IMR-90 (cell line): ENCODE results near the gene SLC6A3. TPM values are rescaled to one million over a fixed set of nuclear protein-coding genes. Genes with fewer than 3 reads are reported as not detected.

Experiments used
- ATAC-seq: fragments of 200-7000 bp; cut with Tn5 transposase; 2 replicates; pipeline ENCODE4 v1.9.1; 2020; ENCODE audit warnings: low read depth, mild to moderate bottlenecking, moderate library complexity
- BruUV-seq: library from RNA; stranded (reverse); fragments of 400-500 nt; replicated peaks from 2 replicates; lab custom pipeline; 2021; lab: Mats Ljungman, UMichigan
- CTCF ChIA-PET: fragments of 300-600 bp; formaldehyde crosslinking; extraction: SDS; loops from one replicate; lab custom pipeline; 2021; ENCODE audit warnings: antibody characterized with exemption; lab: Yijun Ruan, JAX
- POLR2A ChIA-PET: fragments of 300-600 bp; sonication (Branson Sonifier 250); formaldehyde crosslinking; loops from one replicate; lab custom pipeline; 2022; ENCODE audit warnings: antibody characterized with exemption; ENCODE audit not compliant: unreplicated experiment; lab: Charles Lee
- DNase-seq: peaks from one replicate; pipeline ENCODE4 v3.0.0; 2013
- H2AFZ ChIP-seq: replicated peaks from 2 replicates; pipeline ENCODE3; 2013; ENCODE audit warnings: low read length, mild to moderate bottlenecking; ENCODE audit not compliant: poor library complexity
- H2AK5ac ChIP-seq: 2 replicates; pipeline ENCODE4 v1.6.1; 2013; ENCODE audit warnings: low read depth, low read length, inconsistent platforms
- H2AK9ac ChIP-seq: replicated peaks from 2 replicates; pipeline ENCODE3; 2013; ENCODE audit warnings: mild to moderate bottlenecking, low read depth, low read length, moderate library complexity; ENCODE audit not compliant: poor library complexity
- H2BK120ac ChIP-seq: 2 replicates; pipeline ENCODE4 v1.6.1; 2013; ENCODE audit warnings: low read depth, low read length, inconsistent platforms
- H2BK15ac ChIP-seq: 3 replicates; pipeline ENCODE4 v1.6.1; 2013; ENCODE audit warnings: low read depth, low read length, inconsistent platforms
- H2BK20ac ChIP-seq: 2 replicates; pipeline ENCODE4 v1.6.1; 2013; ENCODE audit warnings: low read depth, mild to moderate bottlenecking, inconsistent platforms, low read length, moderate library complexity
- H2BK5ac ChIP-seq: 2 replicates; pipeline ENCODE4 v1.6.1; 2013; ENCODE audit warnings: mild to moderate bottlenecking, low read depth, low read length, inconsistent platforms; ENCODE audit not compliant: poor library complexity, severe bottlenecking
- H3K14ac ChIP-seq: replicated peaks from 2 replicates; pipeline ENCODE4 v1.6.1; 2013; ENCODE audit warnings: low read depth, low read length, inconsistent platforms
- H3K18ac ChIP-seq: 2 replicates; pipeline ENCODE4 v1.6.1; 2013; ENCODE audit warnings: low read depth, low read length, control low read depth
- H3K23ac ChIP-seq: 2 replicates; pipeline ENCODE4 v1.6.1; 2013; ENCODE audit warnings: low read depth, low read length, inconsistent platforms
- H3K27ac ChIP-seq: 2 replicates; pipeline ENCODE4 v1.5.1; 2013; ENCODE audit warnings: mild to moderate bottlenecking, control low read depth, low read length; ENCODE audit not compliant: insufficient read depth
- H3K27me3 ChIP-seq: 2 replicates; pipeline ENCODE4 v1.6.1; 2013; ENCODE audit warnings: low read length; ENCODE audit not compliant: control insufficient read depth, insufficient read depth
- H3K36me3 ChIP-seq: 2 replicates; pipeline ENCODE4 v1.6.1; 2013; ENCODE audit warnings: low read length, mixed read lengths; ENCODE audit not compliant: control insufficient read depth, insufficient read depth
- H3K4ac ChIP-seq: 2 replicates; pipeline ENCODE4 v1.6.1; 2013; ENCODE audit warnings: low read depth, low read length, inconsistent platforms
- H3K4me1 ChIP-seq: 2 replicates; pipeline ENCODE4 v1.6.1; 2013; ENCODE audit warnings: low read length, mixed read lengths; ENCODE audit not compliant: control insufficient read depth, insufficient read depth
- H3K4me2 ChIP-seq: 2 replicates; pipeline ENCODE4 v1.6.1; 2013; ENCODE audit warnings: low read depth, mild to moderate bottlenecking, control low read depth, low read length, moderate library complexity
- H3K4me3 ChIP-seq: 2 replicates; pipeline ENCODE4 v1.5.1; 2013; ENCODE audit warnings: low read depth, mild to moderate bottlenecking, control low read depth, low read length, moderate library complexity; ENCODE audit not compliant: insufficient read depth
- H3K56ac ChIP-seq: 2 replicates; pipeline ENCODE4 v1.6.1; 2013; ENCODE audit warnings: low read length, inconsistent platforms; ENCODE audit not compliant: insufficient read depth; ENCODE audit errors: extremely low read depth
- H3K79me1 ChIP-seq, 2 experiments: 2 replicates each; pipeline ENCODE4 v1.6.1; 2013; ENCODE audit warnings: low read length in 2 of 2, inconsistent platforms in 1 of 2, low read depth in 1 of 2
- H3K9ac ChIP-seq: 2 replicates; pipeline ENCODE4 v1.6.1; 2013; ENCODE audit warnings: low read depth, low read length, control low read depth
- H3K9me1 ChIP-seq: 2 replicates; pipeline ENCODE4 v1.6.1; 2013; ENCODE audit warnings: low read length, inconsistent platforms; ENCODE audit not compliant: insufficient read depth
- H3K9me3 ChIP-seq: 2 replicates; pipeline ENCODE4 v1.6.1; 2013; ENCODE audit warnings: low read length; ENCODE audit not compliant: control insufficient read depth, insufficient read depth
- H4K20me1 ChIP-seq: 2 replicates; pipeline ENCODE4 v1.6.1; 2013; ENCODE audit warnings: low read length, inconsistent platforms; ENCODE audit not compliant: insufficient read depth
- H4K5ac ChIP-seq: 2 replicates; pipeline ENCODE4 v1.6.1; 2013; ENCODE audit warnings: mild to moderate bottlenecking, low read depth, low read length, control low read depth
- H4K8ac ChIP-seq, 2 experiments: 2 replicates each; pipeline ENCODE4 v1.6.1; 2013; ENCODE audit warnings: low read depth in 2 of 2, low read length in 2 of 2, control low read depth in 1 of 2, inconsistent platforms in 1 of 2
- H4K91ac ChIP-seq: 2 replicates; pipeline ENCODE4 v1.6.1; 2013; ENCODE audit warnings: low read depth, low read length, inconsistent platforms; ENCODE audit not compliant: insufficient read depth
- CEBPB ChIP-seq: IDR thresholded peaks from 2 replicates; pipeline ENCODE4 v1.6.1; 2012; ENCODE audit warnings: low read depth, low read length, improper control_type of control experiment
- FOS ChIP-seq: fragments of 150-350 bp; IDR thresholded peaks from 2 replicates; pipeline ENCODE4 v1.6.1; 2016; ENCODE audit warnings: low read depth, low read length
- MAFK ChIP-seq: IDR thresholded peaks from 2 replicates; pipeline ENCODE4 v1.6.1; 2012; ENCODE audit warnings: low read depth, low read length, improper control_type of control experiment
- MXI1 ChIP-seq: IDR thresholded peaks from 2 replicates; pipeline ENCODE4 v1.6.1; 2012; ENCODE audit warnings: low read depth, mild to moderate bottlenecking, low read length, moderate library complexity, borderline replicate concordance
- POLR2A ChIP-seq: IDR thresholded peaks from 2 replicates; pipeline ENCODE4 v1.6.1; 2012; ENCODE audit warnings: mild to moderate bottlenecking, low read depth, low read length
- WGBS, 2 experiments: methylation state at CpG; one replicate each; pipeline versions ENCODE4 v1.1.5 to v1.1.7; 2013; ENCODE audit warnings: missing lambda C conversion rate in 2 of 2; ENCODE audit not compliant: insufficient read length in 1 of 2; ENCODE audit errors: extremely low coverage in 2 of 2; 5-methylcytosine and 5-hydroxymethylcytosine counted together
- dilution Hi-C: fragments of 300-500 bp; cut with HindIII; formaldehyde crosslinking; loops from one replicate; pipeline ENCODE4 v1.14.3; 2018; ENCODE audit warnings: low sequenced_read_pairs; ENCODE audit not compliant: unreplicated experiment
- in situ Hi-C: fragments of 300-500 bp; cut with MboI; formaldehyde crosslinking; loops from 3 replicates; pipeline ENCODE4 v1.14.3; 2019; ENCODE audit warnings: low sequenced_read_pairs, inconsistent platforms, mixed read lengths
- intact Hi-C: fragments of 100-400 bp; cut with micrococcal nuclease; formaldehyde crosslinking; loops from 2 replicates; pipeline ENCODE4 v1.10.0; 2022
- polyA plus RNA-seq, 3 experiments: library from polyadenylated mRNA; depleted of rRNA; stranded (reverse); fragments of >200 nt; gene quantifications; 2 replicates each; pipeline ENCODE4 v1.2.3, GENCODE V29; 2012; ENCODE audit warnings: low replicate concordance in 1 of 3
- total RNA-seq: library from RNA; depleted of rRNA; stranded (reverse); fragments of >200 nt; gene quantifications from 2 replicates; pipeline ENCODE4 v1.2.3, GENCODE V29; 2012

Gene SLC6A3
- total and polyA plus RNA-seq, 2 of the 4 experiments (the other 2 are of a cell fraction): not detected

DNA sequence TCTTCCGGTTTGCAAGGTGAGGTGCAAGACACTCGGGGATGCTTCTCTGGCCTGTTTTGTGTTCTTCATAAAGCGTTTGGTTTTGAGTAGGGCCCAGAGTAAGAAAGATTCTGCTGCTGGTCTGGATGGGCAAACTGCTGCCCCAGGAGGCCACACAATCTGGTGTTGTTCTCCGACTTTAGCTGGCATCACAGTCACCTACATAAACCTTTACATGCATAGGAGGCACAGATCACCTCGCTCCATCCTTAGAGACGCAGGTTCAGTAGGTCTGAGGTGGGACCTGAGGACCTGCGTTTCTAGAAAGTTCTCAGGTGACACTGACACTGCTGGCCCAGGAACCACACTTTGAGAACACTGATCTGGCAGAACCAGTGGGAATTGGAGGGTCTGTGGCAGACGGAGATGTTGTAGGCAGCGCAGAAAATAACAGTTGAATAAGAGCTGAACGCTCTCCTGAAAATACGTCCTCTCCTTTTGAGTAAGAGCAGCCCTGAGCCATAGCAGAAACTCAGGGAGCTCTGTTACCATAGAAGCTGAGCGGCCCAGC is 3.9 kb upstream of the SLC6A3 start:
- Histone ChIP-seq H2BK20ac (no peak overlapping the region), H3K27me3 (peaks cover 50% of the 10 kb centered on the region), H3K36me3 (no peaks in the 10 kb centered on the region), H3K18ac (no peak overlapping the region), H3K4ac (no peak overlapping the region), H3K79me1 (no peaks in the 10 kb centered on the region), H3K4me1 (no peaks in the 10 kb centered on the region), H3K9ac (no peak overlapping the region), H4K5ac (no peak overlapping the region), H3K56ac (no peak overlapping the region), H2AK5ac (no peak overlapping the region), H3K9me1 (no peaks in the 10 kb centered on the region), H2AK9ac (no peak overlapping the region), H4K20me1 (no peaks in the 10 kb centered on the region), H4K8ac (no peak overlapping the region), H3K27ac (no peak overlapping the region), H3K14ac (no peak overlapping the region), H2BK120ac (no peak overlapping the region), H3K9me3 (peaks cover 9% of the 10 kb centered on the region), H2BK15ac (no peak overlapping the region), H4K91ac (no peak overlapping the region), H2AFZ (peak overlapping the region; percentile 33), H3K23ac (no peak overlapping the region), H2BK5ac (no peak overlapping the region), H3K4me2 (no peak overlapping the region), H3K4me3 (no peak overlapping the region)
- WGBS, 2 experiments: 82% methylated on average over 5 of the region's 12 CpGs; no CpG with 5 or more reads in 1 of the 2 experiments
- TF ChIP-seq MXI1: no peak
- no peak for TF ChIP-seq POLR2A
- TF ChIP-seq MAFK: no peak
- no peak for TF ChIP-seq FOS
- TF ChIP-seq CEBPB: no peak
- no peak for ATAC-seq
- intact Hi-C loops (no loop called here), in situ Hi-C loops (no loop called here), dilution Hi-C loops (no loop called here)
- BruUV-seq: no TSS peak
- ChIA-PET CTCF (no interaction called here), POLR2A (no interaction called here)
- no peak for DNase-seq
